Activated CD8-positive, alpha-beta T cell treated with anti-CD3 and anti-CD28 coated beads, Interleukin-2, amount 10 ng/mL, durations not matched to agents 7 days and 5 days (primary cell): ENCODE data around the gene VIM. TPM values are rescaled to one million over a fixed set of nuclear protein-coding genes. Genes with fewer than 3 reads are reported as not detected.
"Not testable (repeated sequence)": the region's sequence is repeated elsewhere in the genome, so short reads cannot be mapped to it uniquely, and the experiment has no call there.

Experiments used
- ATAC-seq: fragments of 150-1000 bp; cut with Tn5 transposase; one replicate; pipeline ENCODE4 v1.10.0; 2021; ENCODE audit warnings: moderate library complexity
- CTCF ChIA-PET: fragments of 350-600 bp; sonication (Branson Sonifier 250); formaldehyde crosslinking; loops from one replicate; lab custom pipeline; 2021; ENCODE audit warnings: antibody characterized with exemption; lab: Charles Lee
- POLR2A ChIA-PET: fragments of 350-600 bp; sonication (Branson Sonifier 250); formaldehyde crosslinking; loops from one replicate; lab custom pipeline; 2021; ENCODE audit warnings: antibody characterized with exemption; lab: Charles Lee
- DNase-seq: peaks from one replicate; pipeline ENCODE4 v3.0.0-alpha.2; 2020
- H3K27ac Mint-ChIP-seq: one replicate; pipeline ENCODE4 v1.8.0; 2021; ENCODE audit warnings: mild to moderate bottlenecking, mixed read lengths
- H3K27me3 Mint-ChIP-seq: one replicate; pipeline ENCODE4 v1.8.0; 2021; ENCODE audit warnings: low read depth, mixed read lengths
- H3K36me3 Mint-ChIP-seq: one replicate; pipeline ENCODE4 v1.8.0; 2021; ENCODE audit warnings: low read depth, mixed read lengths
- H3K4me1 Mint-ChIP-seq: one replicate; pipeline ENCODE4 v1.8.0; 2021; ENCODE audit warnings: low read depth, mixed read lengths
- H3K4me3 Mint-ChIP-seq: one replicate; pipeline ENCODE4 v1.8.0; 2021; ENCODE audit warnings: mild to moderate bottlenecking, mixed read lengths
- H3K9me3 Mint-ChIP-seq: one replicate; pipeline ENCODE4 v1.8.0; 2022; ENCODE audit warnings: mixed read lengths; ENCODE audit not compliant: insufficient read depth
- total RNA-seq, 2 experiments: library from RNA; stranded (reverse); gene quantifications; one replicate each; pipeline ENCODE4 v1.2.3, GENCODE V29; 2021

VIM gene
- total RNA-seq, 2 experiments from 2014 or later: 2,550 to 2,568 TPM

DNA sequence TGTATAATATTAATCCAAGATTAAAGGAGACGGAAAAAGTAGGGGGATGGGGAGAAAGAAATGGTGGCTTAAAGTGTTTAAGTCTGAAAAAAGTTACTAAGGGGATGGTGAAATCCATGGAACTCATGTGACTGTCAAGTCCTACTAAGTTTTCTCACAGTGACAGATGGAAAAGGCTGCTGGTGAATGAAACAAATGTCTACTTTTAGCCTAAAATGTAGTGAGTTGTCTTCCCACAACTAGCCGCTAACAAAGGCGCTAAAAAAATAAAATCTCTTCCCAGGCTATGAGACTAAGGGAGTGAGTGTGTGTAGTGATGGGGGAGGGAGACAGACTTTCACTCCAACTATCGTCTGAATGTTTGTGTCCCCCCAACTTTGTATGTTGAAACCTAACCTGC, 12.6 kb downstream of the VIM start:
- POLR2A ChIA-PET: no interaction called here
- H3K4me1 Mint-ChIP-seq: peaks cover 21% of the 10 kb centered on the region

DNA sequence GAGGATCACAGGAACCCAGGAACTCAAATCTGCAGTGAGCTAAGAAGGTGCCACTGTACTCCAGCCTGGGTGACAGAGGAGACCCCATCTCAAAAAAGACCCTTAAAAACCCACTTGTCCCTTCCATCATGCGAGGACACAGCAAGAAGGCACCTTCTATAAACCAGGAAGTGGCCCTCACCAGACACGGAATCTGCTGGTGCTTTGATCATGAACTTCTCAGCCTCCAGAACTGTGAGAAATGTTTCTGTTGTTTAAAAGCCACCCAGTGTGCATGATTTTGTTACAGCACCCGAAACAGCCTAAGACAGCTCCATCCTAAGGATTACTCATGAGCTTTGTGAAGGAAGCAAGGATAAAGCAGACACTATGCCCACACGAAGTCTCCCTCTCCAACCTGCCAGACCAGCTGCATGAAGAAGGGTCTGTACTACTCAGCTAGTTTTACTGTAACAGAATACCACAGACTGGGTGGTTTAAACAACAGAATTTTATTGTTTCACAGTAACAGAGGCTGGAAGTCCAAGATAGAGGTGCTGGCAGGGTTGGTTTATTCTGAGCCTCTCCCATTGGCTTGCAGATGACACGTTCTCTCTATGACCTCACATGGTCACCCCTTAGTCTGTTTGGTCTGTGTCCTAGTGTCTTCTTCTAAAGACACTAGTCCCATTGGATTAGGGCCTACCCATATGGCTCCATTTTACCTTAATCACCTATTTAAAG, 13.7 kb downstream of the VIM start:
- ATAC-seq (peak; percentile 9), DNase-seq (no peak)
- peaks cover 23% of the 10 kb centered on the region for H3K36me3 Mint-ChIP-seq
- ChIA-PET CTCF (interaction anchor here (0.7 to 1.7 kb wide), 5 partner anchors 11 to 414 kb away, joined by 3 to 5 read pairs (median 4); no protein-coding TSS in a partner anchor), POLR2A (interaction anchor here (1.5 kb wide), 1 partner anchor 12 kb away, joined by 4 read pairs; no protein-coding TSS in a partner anchor)
- H3K4me3 Mint-ChIP-seq: no peak overlapping the region
- H3K27ac Mint-ChIP-seq: peak overlapping the region; percentile 37
- H3K4me1 Mint-ChIP-seq: peaks cover 11% of the 10 kb centered on the region
- no peaks in the 10 kb centered on the region for H3K9me3 Mint-ChIP-seq
- H3K27me3 Mint-ChIP-seq: no peaks in the 10 kb centered on the region

More for the DNA sequence above, 12.6 kb downstream of the VIM start:
- Mint-ChIP-seq H3K27ac (no peak overlapping the region), H3K4me3 (no peak overlapping the region), H3K36me3 (peaks cover 35% of the 10 kb centered on the region), H3K9me3 (no peaks in the 10 kb centered on the region), H3K27me3 (no peaks in the 10 kb centered on the region)
- CTCF ChIA-PET: interaction anchor here (0.7 kb wide), 2 partner anchors 40 to 458 kb away, joined by 3 read pairs; partner anchors contain the start of gene TRDMT1
- DNase-seq (no peak), ATAC-seq (no peak)

- ChIA-PET POLR2A (interaction anchor here (1.1 kb wide), 1 partner anchor 16 kb away, joined by 3 read pairs; no protein-coding TSS in a partner anchor), CTCF (no interaction called here)
- Mint-ChIP-seq H3K36me3 (peaks cover 4% of the 10 kb centered on the region), H3K9me3 (no peaks in the 10 kb centered on the region), H3K4me1 (peaks cover 10% of the 10 kb centered on the region), H3K4me3 (no peak overlapping the region), H3K27me3 (no peaks in the 10 kb centered on the region), H3K27ac (no peak overlapping the region)
- DNase-seq: no peak
- no peak for ATAC-seq
These were observed 16.8 kb downstream of the VIM start for GRCh38 chr10:17244700-17245365.

DNA sequence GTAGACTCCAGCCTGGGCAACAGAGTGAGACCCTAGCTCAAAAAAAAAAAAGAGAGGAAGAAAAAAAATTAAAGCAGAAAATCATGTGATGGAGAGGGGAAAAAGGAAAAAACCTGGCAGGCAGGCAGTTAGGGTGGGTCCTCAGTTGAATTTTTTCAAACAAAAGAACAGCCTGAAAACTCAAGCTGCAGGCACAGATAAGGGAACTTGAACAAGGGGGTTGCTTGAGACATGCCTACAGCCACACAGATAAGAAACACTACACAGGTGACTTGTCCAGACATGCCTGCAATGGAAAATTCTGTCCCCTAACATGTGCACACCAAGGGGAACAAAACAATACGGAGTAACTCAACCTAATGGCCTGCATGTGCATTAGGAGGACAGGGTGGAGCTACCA, 19.2 kb downstream of the VIM start:
- H3K4me1 Mint-ChIP-seq: peaks cover 3% of the 10 kb centered on the region
- ATAC-seq: no peak
- no peak overlapping the region for H3K27ac Mint-ChIP-seq
- DNase-seq: no peak
- H3K27me3 Mint-ChIP-seq: no peaks in the 10 kb centered on the region
- H3K36me3 Mint-ChIP-seq: peaks cover 4% of the 10 kb centered on the region
- no peaks in the 10 kb centered on the region for H3K9me3 Mint-ChIP-seq
- ChIA-PET CTCF (interaction anchor here (1.1 kb wide), 2 partner anchors 9 to 47 kb away, joined by 4 read pairs; no protein-coding TSS in a partner anchor), POLR2A (interaction anchor here (0.7 to 2.0 kb wide), 2 partner anchors 15 to 17 kb away, joined by 4 to 8 read pairs; no protein-coding TSS in a partner anchor)
- H3K4me3 Mint-ChIP-seq: no peak overlapping the region

GRCh38 chr10:17248964-17249363, 20.9 kb downstream of the VIM start:
- Mint-ChIP-seq H3K36me3 (peaks cover 4% of the 10 kb centered on the region), H3K4me3 (no peak overlapping the region), H3K27me3 (no peaks in the 10 kb centered on the region), H3K9me3 (no peaks in the 10 kb centered on the region), H3K27ac (no peak overlapping the region), H3K4me1 (peaks cover 3% of the 10 kb centered on the region)
- ATAC-seq (no peak), DNase-seq (no peak)
- ChIA-PET CTCF (interaction anchor here (1.6 kb wide), 1 partner anchor 386 kb away, joined by 4 read pairs; no protein-coding TSS in a partner anchor), POLR2A (no interaction called here)

GRCh38 chr10:17249820-17250219, 21.8 kb downstream of the VIM start:
- Mint-ChIP-seq H3K9me3 (no peaks in the 10 kb centered on the region), H3K4me1 (peaks cover 3% of the 10 kb centered on the region), H3K4me3 (no peak overlapping the region), H3K36me3 (peaks cover 4% of the 10 kb centered on the region), H3K27me3 (no peaks in the 10 kb centered on the region), H3K27ac (no peak overlapping the region)
- no peak for ATAC-seq
- POLR2A ChIA-PET: interaction anchor here (0.5 to 0.9 kb wide), 2 partner anchors 111 to 358 kb away, joined by 3 to 8 read pairs; no protein-coding TSS in a partner anchor
- CTCF ChIA-PET: interaction anchor here (1.0 kb wide), 1 partner anchor 415 kb away, joined by 3 read pairs; no protein-coding TSS in a partner anchor
- DNase-seq: no peak

DNA sequence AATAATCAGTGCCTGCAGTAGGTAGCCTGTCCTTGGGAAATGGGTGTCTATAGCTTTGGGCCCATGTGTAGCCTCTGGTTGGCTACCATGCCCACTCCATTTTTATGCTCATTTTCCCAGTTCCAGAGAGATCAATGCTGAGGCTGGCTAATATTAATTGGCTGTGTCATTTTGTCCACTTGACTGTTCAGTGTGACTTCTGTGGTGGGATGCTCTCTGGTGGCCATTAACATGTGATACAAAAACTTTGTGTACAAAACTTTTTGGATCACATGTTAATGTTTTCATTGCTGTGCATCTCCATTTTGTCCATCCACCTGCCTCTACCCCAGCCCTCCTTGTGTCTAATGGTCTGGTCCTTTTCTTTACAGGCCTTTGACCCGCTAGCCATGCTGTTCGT, 22.7 kb downstream of the VIM start:
- H3K36me3 Mint-ChIP-seq: peaks cover 4% of the 10 kb centered on the region
- no peaks in the 10 kb centered on the region for H3K27me3 Mint-ChIP-seq
- no peak for DNase-seq
- no peak overlapping the region for H3K4me3 Mint-ChIP-seq
- no peak for ATAC-seq
- no peak overlapping the region for H3K27ac Mint-ChIP-seq
- POLR2A ChIA-PET: interaction anchor here (0.9 kb wide), 1 partner anchor 359 kb away, joined by 3 read pairs; no protein-coding TSS in a partner anchor
- H3K9me3 Mint-ChIP-seq: no peaks in the 10 kb centered on the region
- peaks cover 4% of the 10 kb centered on the region for H3K4me1 Mint-ChIP-seq
- CTCF ChIA-PET: interaction anchor here (1.0 kb wide), 1 partner anchor 415 kb away, joined by 3 read pairs; no protein-coding TSS in a partner anchor

- DNase-seq, ATAC-seq, H3K4me3 Mint-ChIP-seq, POLR2A ChIA-PET, H3K9me3 Mint-ChIP-seq, H3K27ac Mint-ChIP-seq, H3K36me3 Mint-ChIP-seq, H3K27me3 Mint-ChIP-seq: not testable (repeated sequence)
- peaks cover 12% of the 10 kb centered on the region for H3K4me1 Mint-ChIP-seq
- CTCF ChIA-PET: interaction anchor here (0.9 to 2.5 kb wide), 9 partner anchors 11 to 426 kb away, joined by 3 to 11 read pairs (median 4); no protein-coding TSS in a partner anchor
These were observed 26.6 kb downstream of the VIM start for GRCh38 chr10:17254543-17255050.

- ChIA-PET CTCF (interaction anchor here (0.9 kb wide), 1 partner anchor 411 kb away, joined by 3 read pairs; no protein-coding TSS in a partner anchor), POLR2A (no interaction called here)
- no peaks in the 10 kb centered on the region for H3K27me3 Mint-ChIP-seq
- no peaks in the 10 kb centered on the region for H3K36me3 Mint-ChIP-seq
- no peak overlapping the region for H3K4me3 Mint-ChIP-seq
- no peaks in the 10 kb centered on the region for H3K9me3 Mint-ChIP-seq
- no peak overlapping the region for H3K27ac Mint-ChIP-seq
- peaks cover 12% of the 10 kb centered on the region for H3K4me1 Mint-ChIP-seq
- DNase-seq (no peak), ATAC-seq (no peak)
These were observed 27.5 kb downstream of the VIM start for GRCh38 chr10:17255512-17255911.

GRCh38 chr10:17256051-17256450, 28.0 kb downstream of the VIM start:
- DNase-seq (no peak), ATAC-seq (no peak)
- H3K4me1 Mint-ChIP-seq: peaks cover 12% of the 10 kb centered on the region
- no peaks in the 10 kb centered on the region for H3K9me3 Mint-ChIP-seq
- H3K27ac Mint-ChIP-seq: no peak overlapping the region
- ChIA-PET CTCF (interaction anchor here (1.1 to 1.9 kb wide), 10 partner anchors 9 to 427 kb away, joined by 3 to 19 read pairs (median 8); no protein-coding TSS in a partner anchor), POLR2A (no interaction called here)
- no peaks in the 10 kb centered on the region for H3K27me3 Mint-ChIP-seq
- no peak overlapping the region for H3K4me3 Mint-ChIP-seq
- no peaks in the 10 kb centered on the region for H3K36me3 Mint-ChIP-seq

- POLR2A ChIA-PET: no interaction called here
- Mint-ChIP-seq H3K27ac (no peak overlapping the region), H3K27me3 (no peaks in the 10 kb centered on the region), H3K4me1 (peaks cover 12% of the 10 kb centered on the region), H3K9me3 (peaks cover 1% of the 10 kb centered on the region), H3K36me3 (no peaks in the 10 kb centered on the region), H3K4me3 (no peak overlapping the region)
- DNase-seq: no peak
- CTCF ChIA-PET: interaction anchor here (0.7 to 1.9 kb wide), 23 partner anchors 10 to 470 kb away, joined by 3 to 19 read pairs (median 4); partner anchors contain the start of gene RSU1
- no peak for ATAC-seq
These were observed 28.6 kb downstream of the VIM start for GRCh38 chr10:17256627-17257026.
